HCT116 (cell line): ENCODE data around the gene SH3BP4. TPM values are rescaled to one million over a fixed set of nuclear protein-coding genes. Genes with fewer than 3 reads are reported as not detected.

ENCODE experiments used
- ATAC-seq: fragments of 200-7000 bp; cut with Tn5 transposase; 2 replicates; pipeline ENCODE4 v1.9.1; 2020; ENCODE audit warnings: mild to moderate bottlenecking, moderate library complexity
- BruUV-seq: library from RNA; stranded (reverse); fragments of 400-500 nt; replicated peaks from 2 replicates; lab custom pipeline; 2021; lab: Mats Ljungman, UMichigan
- CTCF ChIA-PET: fragments of 300-600 bp; sonication (Branson Sonifier 250); formaldehyde crosslinking; loops from one replicate; lab custom pipeline; 2021; ENCODE audit warnings: antibody characterized with exemption; lab: Charles Lee
- POLR2A ChIA-PET: fragments of 300-600, 350-600 bp; sonication (Branson Sonifier 250); formaldehyde crosslinking; loops from one replicate; lab custom pipeline; 2021; ENCODE audit warnings: antibody characterized with exemption; lab: Charles Lee
- RAD21 ChIA-PET, 2 experiments: fragments of 300-600 bp; sonication (Branson Sonifier 250); formaldehyde crosslinking; loops; one replicate each; lab custom pipeline; 2023; ENCODE audit warnings: low total read pairs in 2 of 2; ENCODE audit not compliant: uncharacterized antibody in 2 of 2, unreplicated experiment in 2 of 2, low non-redundant PET in 1 of 2; lab: Charles Lee
- DNase-seq: peaks from one replicate; pipeline ENCODE4 v3.0.0-alpha.2; 2010; ENCODE audit warnings: low read depth, low spot score
- H2AFZ ChIP-seq: fragments of 200-600 bp; shearing (Covaris generic), sonication (generic); 2 replicates; pipeline ENCODE4 v1.6.1; 2017; ENCODE audit warnings: low read depth, mixed run types, mixed read lengths, antibody characterized with exemption, low read length; ENCODE audit not compliant: poor library complexity, severe bottlenecking
- H3K27ac ChIP-seq: 2 replicates; pipeline ENCODE4 v1.5.1; 2012; ENCODE audit warnings: low read depth, low read length
- H3K27me3 ChIP-seq: fragments of 200-600 bp; sonication (generic); 2 replicates; pipeline ENCODE4 v1.6.1; 2016; ENCODE audit warnings: mixed run types, low read length, mixed read lengths; ENCODE audit not compliant: insufficient read depth
- H3K36me3 ChIP-seq, 2 experiments: fragments of 200-500 bp in 1 of 2; fragments of 200-600 bp in 1 of 2; sonication (Bioruptor generic) in 1 of 2; sonication (generic) in 1 of 2; 2 replicates each; pipeline versions ENCODE4 v1.5.1 to v1.6.1; 2014 to 2016; ENCODE audit warnings: low read length in 2 of 2, inconsistent platforms in 1 of 2, mixed read lengths in 1 of 2, mixed run types in 1 of 2; ENCODE audit not compliant: insufficient read depth in 2 of 2, control insufficient read depth in 1 of 2
- H3K4me1 ChIP-seq, 2 experiments: fragments of 200-600 bp in 1 of 2; sonication (generic) in 1 of 2; 2 replicates each; pipeline versions ENCODE4 v1.5.1 to v1.6.1; 2012 to 2017; ENCODE audit warnings: low read length in 2 of 2, inconsistent platforms in 1 of 2, mild to moderate bottlenecking in 1 of 2, mixed read lengths in 1 of 2, mixed run types in 1 of 2, moderate library complexity in 1 of 2; ENCODE audit not compliant: insufficient read depth in 2 of 2, control insufficient read depth in 1 of 2
- H3K4me2 ChIP-seq: fragments of 200-600 bp; sonication (generic); 2 replicates; pipeline ENCODE4 v1.6.1; 2017; ENCODE audit warnings: mixed run types, low read length, mixed read lengths
- H3K4me3 ChIP-seq, 2 experiments: fragments of 200-600 bp in 1 of 2; sonication (generic) in 1 of 2; replicated peaks in 1 of 2; 2 replicates each; pipeline ENCODE4 v1.5.1; 2011 to 2016; ENCODE audit warnings: low read length in 2 of 2, control low read depth in 1 of 2, low read depth in 1 of 2, mild to moderate bottlenecking in 1 of 2, mixed read lengths in 1 of 2, mixed run types in 1 of 2
- H3K79me2 ChIP-seq: fragments of 200-600 bp; sonication (generic); 2 replicates; pipeline ENCODE4 v1.6.1; 2017; ENCODE audit warnings: mild to moderate bottlenecking, mixed run types, low read length, moderate library complexity, mixed read lengths; ENCODE audit not compliant: insufficient read depth
- H3K9ac ChIP-seq: fragments of 200-600 bp; sonication (generic); 2 replicates; pipeline ENCODE4 v1.6.1; 2016; ENCODE audit warnings: low read length, mixed read lengths
- H3K9me2 ChIP-seq: fragments of 200-600 bp; sonication (generic), shearing (Covaris generic); 2 replicates; pipeline ENCODE4 v1.6.1; 2017; ENCODE audit warnings: mixed run types, mild to moderate bottlenecking, moderate library complexity; ENCODE audit not compliant: insufficient read depth
- H3K9me3 ChIP-seq, 2 experiments: fragments of 200-500 bp in 1 of 2; fragments of 200-600 bp in 1 of 2; sonication (Bioruptor generic) in 1 of 2; sonication (generic) in 1 of 2; 2 replicates each; pipeline ENCODE4 v1.6.1; 2014 to 2017; ENCODE audit warnings: low read length in 2 of 2, mixed read lengths in 2 of 2, inconsistent platforms in 1 of 2, low read depth in 1 of 2, mild to moderate bottlenecking in 1 of 2, mixed run types in 1 of 2, moderate library complexity in 1 of 2; ENCODE audit not compliant: control insufficient read depth in 1 of 2, insufficient read depth in 1 of 2
- H4K20me1 ChIP-seq: fragments of 200-600 bp; sonication (generic), shearing (Covaris generic); 2 replicates; pipeline ENCODE4 v1.6.1; 2017; ENCODE audit warnings: mixed run types, mild to moderate bottlenecking, moderate library complexity; ENCODE audit not compliant: insufficient read depth
- CBX3 ChIP-seq: IDR thresholded peaks from 2 replicates; pipeline ENCODE4 v1.6.1; 2012; ENCODE audit warnings: low read depth
- CEBPB ChIP-seq: IDR thresholded peaks from 2 replicates; pipeline ENCODE4 v1.6.1; 2012; ENCODE audit warnings: low read depth
- EGR1 ChIP-seq: IDR thresholded peaks from 2 replicates; pipeline ENCODE4 v1.6.1; 2012; ENCODE audit warnings: low read depth
- EZH2 ChIP-seq: fragments of 200-600 bp; sonication (generic); IDR thresholded peaks from 2 replicates; pipeline ENCODE4 v1.6.1; 2017; ENCODE audit warnings: antibody characterized with exemption, mixed run types
- EZH2phosphoT487 ChIP-seq: fragments of 200-600 bp; IDR thresholded peaks from 2 replicates; pipeline ENCODE4 v1.6.1; 2018; ENCODE audit warnings: antibody characterized with exemption, borderline replicate concordance
- FOSL1 ChIP-seq: IDR thresholded peaks from 2 replicates; pipeline ENCODE4 v1.6.1; 2012; ENCODE audit warnings: low read depth
- JUND ChIP-seq: IDR thresholded peaks from 2 replicates; pipeline ENCODE4 v1.6.1; 2012
- RAD21 ChIP-seq: IDR thresholded peaks from 2 replicates; pipeline ENCODE4 v1.6.1; 2012; ENCODE audit warnings: low read depth, mild to moderate bottlenecking
- REST ChIP-seq: IDR thresholded peaks from 2 replicates; pipeline ENCODE4 v1.6.1; 2012; ENCODE audit warnings: low read depth
- SIN3A ChIP-seq: IDR thresholded peaks from 2 replicates; pipeline ENCODE4 v1.6.1; 2012; ENCODE audit warnings: low read depth
- SP1 ChIP-seq: IDR thresholded peaks from 2 replicates; pipeline ENCODE4 v1.6.1; 2012; ENCODE audit warnings: low read depth
- YY1 ChIP-seq: IDR thresholded peaks from 2 replicates; pipeline ENCODE4 v1.6.1; 2011; ENCODE audit warnings: low read length, low read depth, moderate library complexity, mild to moderate bottlenecking; ENCODE audit not compliant: insufficient replicate concordance; ENCODE audit errors: extremely low read depth
- ZBTB33 ChIP-seq: IDR thresholded peaks from 2 replicates; pipeline ENCODE4 v1.6.1; 2011; ENCODE audit warnings: mild to moderate bottlenecking, low read length, moderate library complexity; ENCODE audit not compliant: insufficient replicate concordance; ENCODE audit errors: extremely low read depth
- ZFX ChIP-seq: fragments of 450-650 bp; IDR thresholded peaks from 2 replicates; pipeline ENCODE4 v1.6.1; 2017
- ZNF274 ChIP-seq: fragments of 200-500 bp; sonication (Bioruptor generic); IDR thresholded peaks from 2 replicates; pipeline ENCODE4 v1.6.1; 2014; ENCODE audit warnings: mild to moderate bottlenecking, low read depth, low read length, inconsistent platforms
- intact Hi-C: fragments of 100-400 bp; cut with micrococcal nuclease; formaldehyde crosslinking; loops from 2 replicates; pipeline ENCODE4 v1.10.0; 2022
- total RNA-seq: library from RNA; stranded (reverse); gene quantifications from one replicate; pipeline ENCODE4 v1.2.1, GENCODE V29; 2021; ENCODE audit not compliant: unreplicated experiment
- TF ChIP-seq, protein P1 (sequence below), 3 experiments: fragments of 200-600 bp in 1 of 3; sonication (generic) in 1 of 3; IDR thresholded peaks in 2 of 3; conservative IDR thresholded peaks in 1 of 3; 2 replicates each; pipeline ENCODE4 v1.5.1; 2012 to 2017; ENCODE audit warnings: low read depth in 2 of 3, low read length in 2 of 3, antibody characterized with exemption in 1 of 3, borderline replicate concordance in 1 of 3, control low read depth in 1 of 3, mild to moderate bottlenecking in 1 of 3, mixed read lengths in 1 of 3, mixed run types in 1 of 3, moderate library complexity in 1 of 3; ENCODE audit not compliant: insufficient read depth in 1 of 3
- TF ChIP-seq, protein P2 (sequence below): IDR thresholded peaks from 2 replicates; pipeline ENCODE4 v1.6.1; 2012
- TF ChIP-seq, protein P3 (sequence below): IDR thresholded peaks from 2 replicates; pipeline ENCODE4 v1.6.1; 2012

The SH3BP4 gene
- total RNA-seq, 1 experiment from 2014 or later, result 32.9 TPM

DNA sequence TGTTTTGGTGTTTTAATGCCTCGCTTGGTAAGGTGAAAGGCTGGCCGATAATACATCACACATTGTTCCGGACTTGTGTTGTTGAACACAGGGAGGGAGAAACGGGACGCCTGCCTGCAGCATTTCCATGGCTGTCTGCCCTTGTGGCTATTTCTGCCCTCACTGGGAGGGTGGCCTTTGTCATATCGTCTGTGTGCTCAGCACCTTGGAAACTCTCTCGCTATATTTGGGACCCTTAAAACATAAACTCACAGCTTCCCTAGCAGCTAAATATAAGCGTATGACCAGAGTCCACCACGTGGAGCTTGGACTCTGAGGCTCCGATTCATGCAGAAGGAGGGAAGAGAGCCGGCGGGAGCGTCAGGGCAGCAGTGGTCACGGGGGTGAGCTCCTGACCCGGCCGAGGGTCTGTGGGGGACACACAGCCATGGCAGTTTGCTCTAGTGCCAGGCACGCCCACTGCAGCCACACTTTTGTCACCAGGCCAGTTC lies 111.7 kb downstream of the SH3BP4 start:
- H3K9ac ChIP-seq, result no peak overlapping the region
- no peak overlapping the region for H2AFZ ChIP-seq
- no peak for ATAC-seq
- H3K4me3 ChIP-seq, result no peak overlapping the region
- no peak for TF ChIP-seq CBX3
- no peak for TF ChIP-seq CEBPB
- no peak for TF ChIP-seq SIN3A
- TF ChIP-seq EZH2phosphoT487, result no peak
- no peak for TF ChIP-seq RAD21
- TF ChIP-seq EGR1, result no peak
- no peak for TF ChIP-seq EZH2
- TF ChIP-seq ZFX, result no peak
- TF ChIP-seq SP1, result no peak
- TF ChIP-seq, protein P1, sequence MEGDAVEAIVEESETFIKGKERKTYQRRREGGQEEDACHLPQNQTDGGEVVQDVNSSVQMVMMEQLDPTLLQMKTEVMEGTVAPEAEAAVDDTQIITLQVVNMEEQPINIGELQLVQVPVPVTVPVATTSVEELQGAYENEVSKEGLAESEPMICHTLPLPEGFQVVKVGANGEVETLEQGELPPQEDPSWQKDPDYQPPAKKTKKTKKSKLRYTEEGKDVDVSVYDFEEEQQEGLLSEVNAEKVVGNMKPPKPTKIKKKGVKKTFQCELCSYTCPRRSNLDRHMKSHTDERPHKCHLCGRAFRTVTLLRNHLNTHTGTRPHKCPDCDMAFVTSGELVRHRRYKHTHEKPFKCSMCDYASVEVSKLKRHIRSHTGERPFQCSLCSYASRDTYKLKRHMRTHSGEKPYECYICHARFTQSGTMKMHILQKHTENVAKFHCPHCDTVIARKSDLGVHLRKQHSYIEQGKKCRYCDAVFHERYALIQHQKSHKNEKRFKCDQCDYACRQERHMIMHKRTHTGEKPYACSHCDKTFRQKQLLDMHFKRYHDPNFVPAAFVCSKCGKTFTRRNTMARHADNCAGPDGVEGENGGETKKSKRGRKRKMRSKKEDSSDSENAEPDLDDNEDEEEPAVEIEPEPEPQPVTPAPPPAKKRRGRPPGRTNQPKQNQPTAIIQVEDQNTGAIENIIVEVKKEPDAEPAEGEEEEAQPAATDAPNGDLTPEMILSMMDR (IDR thresholded peaks at IDR 0.05 in 2 of 3, conservative IDR thresholded peaks at IDR 0.05 in 1 of 3; ENCODE audit: borderline replicate concordance in 1 of 3, insufficient read depth in 1 of 3, low read depth in 2 of 3, low read length in 2 of 3), result no peak
- TF ChIP-seq FOSL1, result no peak
- no peak for TF ChIP-seq ZBTB33
- no peak for TF ChIP-seq JUND
- TF ChIP-seq, protein P2, sequence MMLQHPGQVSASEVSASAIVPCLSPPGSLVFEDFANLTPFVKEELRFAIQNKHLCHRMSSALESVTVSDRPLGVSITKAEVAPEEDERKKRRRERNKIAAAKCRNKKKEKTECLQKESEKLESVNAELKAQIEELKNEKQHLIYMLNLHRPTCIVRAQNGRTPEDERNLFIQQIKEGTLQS, result no peak
- TF ChIP-seq, protein P3, sequence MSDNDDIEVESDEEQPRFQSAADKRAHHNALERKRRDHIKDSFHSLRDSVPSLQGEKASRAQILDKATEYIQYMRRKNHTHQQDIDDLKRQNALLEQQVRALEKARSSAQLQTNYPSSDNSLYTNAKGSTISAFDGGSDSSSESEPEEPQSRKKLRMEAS, result no peak
- TF ChIP-seq ZNF274, result no peak
- TF ChIP-seq YY1, result no peak
- TF ChIP-seq REST, result no peak
- BruUV-seq, result no TSS peak
- RAD21 ChIA-PET, result no interaction called here
- H3K9me3 ChIP-seq, result no peaks in the 10 kb centered on the region
- H4K20me1 ChIP-seq, result no peaks in the 10 kb centered on the region
- DNase-seq, result no peak
- H3K27me3 ChIP-seq, result no peaks in the 10 kb centered on the region
- no peaks in the 10 kb centered on the region for H3K9me2 ChIP-seq
- H3K27ac ChIP-seq, result no peak overlapping the region
- POLR2A ChIA-PET, result no interaction called here
- no peaks in the 10 kb centered on the region for H3K79me2 ChIP-seq
- CTCF ChIA-PET, result no interaction called here
- intact Hi-C loops, result no loop called here
- no peaks in the 10 kb centered on the region for H3K36me3 ChIP-seq
- no peaks in the 10 kb centered on the region for H3K4me1 ChIP-seq
- H3K4me2 ChIP-seq, result no peak overlapping the region
